Upper lobe of left lung (tissue), 4 donors: ENCODE data around the gene TBX19.

ENCODE experiments used
- POLR2AphosphoS5 ChIP-seq, 2 donors: sonication (generic); formaldehyde crosslinking; IDR thresholded peaks; one replicate each; pipeline ENCODE4 v1.5.1; 2017; ENCODE audit warnings: antibody characterized with exemption in 2 of 2
- TF ChIP-seq, protein P1 (sequence below), 6 experiments: fragments of 450-650 bp in 4 of 6; fragments of 200-600 bp in 2 of 6; sonication (generic) in 2 of 6; IDR thresholded peaks; one replicate each; pipeline ENCODE4 v1.5.1; 2016 to 2019; ENCODE audit warnings: antibody characterized with exemption in 6 of 6

DNA sequence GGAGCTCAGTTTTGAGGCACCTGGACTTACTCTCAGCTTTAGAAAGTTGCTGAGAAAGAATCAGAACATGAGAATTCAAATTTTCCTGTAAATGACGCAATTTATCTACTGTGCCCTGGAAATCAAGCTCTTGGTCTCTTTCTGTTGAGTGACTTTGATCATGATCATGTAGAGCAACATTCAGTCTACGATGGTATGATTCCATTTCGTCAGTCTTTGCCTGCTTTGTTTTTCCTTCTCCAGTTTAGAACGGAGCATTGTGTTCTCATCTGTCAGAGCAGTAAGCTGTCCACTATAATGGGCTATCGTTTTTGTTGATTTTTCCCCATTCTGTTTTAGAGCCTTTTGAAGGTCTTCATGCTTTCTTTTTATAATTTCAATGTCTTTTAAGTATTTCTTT lies 34.2 kb upstream of the TBX19 start:
- TF ChIP-seq, protein P1, sequence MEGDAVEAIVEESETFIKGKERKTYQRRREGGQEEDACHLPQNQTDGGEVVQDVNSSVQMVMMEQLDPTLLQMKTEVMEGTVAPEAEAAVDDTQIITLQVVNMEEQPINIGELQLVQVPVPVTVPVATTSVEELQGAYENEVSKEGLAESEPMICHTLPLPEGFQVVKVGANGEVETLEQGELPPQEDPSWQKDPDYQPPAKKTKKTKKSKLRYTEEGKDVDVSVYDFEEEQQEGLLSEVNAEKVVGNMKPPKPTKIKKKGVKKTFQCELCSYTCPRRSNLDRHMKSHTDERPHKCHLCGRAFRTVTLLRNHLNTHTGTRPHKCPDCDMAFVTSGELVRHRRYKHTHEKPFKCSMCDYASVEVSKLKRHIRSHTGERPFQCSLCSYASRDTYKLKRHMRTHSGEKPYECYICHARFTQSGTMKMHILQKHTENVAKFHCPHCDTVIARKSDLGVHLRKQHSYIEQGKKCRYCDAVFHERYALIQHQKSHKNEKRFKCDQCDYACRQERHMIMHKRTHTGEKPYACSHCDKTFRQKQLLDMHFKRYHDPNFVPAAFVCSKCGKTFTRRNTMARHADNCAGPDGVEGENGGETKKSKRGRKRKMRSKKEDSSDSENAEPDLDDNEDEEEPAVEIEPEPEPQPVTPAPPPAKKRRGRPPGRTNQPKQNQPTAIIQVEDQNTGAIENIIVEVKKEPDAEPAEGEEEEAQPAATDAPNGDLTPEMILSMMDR (IDR thresholded peaks at IDR 0.05), result no peak
- no peak for TF ChIP-seq POLR2AphosphoS5 (IDR thresholded peaks at IDR 0.05)
